ENCODE data around the gene RTP2. TPM values are rescaled to one million over a fixed set of nuclear protein-coding genes. Genes with fewer than 3 reads are reported as not detected.

The RTP2 gene
- total and polyA plus RNA-seq, 2 experiments from 2014 or later = not detected

DNA sequence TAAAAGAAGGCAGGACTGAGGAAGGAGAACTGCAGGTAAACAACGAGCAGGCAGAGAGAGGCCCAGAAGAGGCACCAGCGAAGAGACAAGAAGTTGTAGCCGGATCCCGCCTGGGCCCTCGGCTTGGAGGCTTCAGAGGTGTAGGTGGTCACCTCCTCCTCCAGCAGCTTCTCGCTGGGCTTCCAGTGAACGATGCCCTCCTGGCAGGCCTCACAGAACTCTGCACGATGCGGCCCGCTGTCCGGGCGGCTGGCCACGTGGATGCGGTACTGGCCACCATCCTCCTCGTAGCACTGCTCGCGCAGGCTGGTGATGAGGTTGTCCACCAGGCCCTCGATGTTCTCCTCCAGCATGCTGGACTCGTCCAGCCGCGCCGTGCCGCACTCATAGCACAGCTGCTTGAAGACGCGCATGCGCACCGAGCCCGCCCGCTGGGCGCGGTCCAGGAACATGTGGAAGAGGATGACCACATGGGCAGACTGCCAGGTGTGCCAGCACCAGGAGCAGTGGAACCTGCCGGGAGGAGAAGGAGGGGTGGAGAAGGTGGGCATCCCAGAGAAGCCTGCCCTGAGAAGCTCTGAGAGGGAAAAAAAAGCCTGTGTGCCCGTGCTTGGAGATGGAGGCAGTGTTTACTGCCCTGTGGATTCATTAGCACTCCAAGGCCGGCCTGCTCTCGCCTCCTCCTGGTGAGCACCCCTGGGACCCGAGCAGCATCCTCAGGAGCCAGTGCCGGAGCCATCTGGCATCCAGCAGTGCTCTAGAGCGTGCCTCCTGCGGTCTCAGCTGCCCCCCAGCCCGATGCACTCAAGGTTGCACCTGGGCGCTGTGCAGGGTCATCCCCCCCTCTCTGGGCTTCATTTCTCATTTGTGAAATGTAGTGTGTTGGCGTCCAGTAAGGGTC, 3.6 kb downstream of the RTP2 start:
- no peak for TF ChIP-seq EZH2 (IDR thresholded peaks at IDR 0.05; ENCODE audit: borderline replicate concordance)
- no peak for TF ChIP-seq EZH2phosphoT487 (IDR thresholded peaks at IDR 0.05; ENCODE audit: low read depth, severe bottlenecking, unreplicated experiment)
- Histone ChIP-seq H3K27ac (no peak overlapping the region), H3K27me3 (no peaks in the 10 kb centered on the region), H3K36me3 (replicated peaks; ENCODE audit: insufficient read depth, low read depth) (no peaks in the 10 kb centered on the region), H3K9me2 (replicated peaks; ENCODE audit: insufficient read depth) (no peaks in the 10 kb centered on the region), H3K4me3 (no peak overlapping the region), H3K79me2 (no peaks in the 10 kb centered on the region), H3K9me3 (ENCODE audit: low read depth) (no peaks in the 10 kb centered on the region), H3K4me2 (no peak overlapping the region), H2AFZ (no peak overlapping the region), H3K4me1 (ENCODE audit: insufficient read depth) (no peaks in the 10 kb centered on the region), H4K20me1 (ENCODE audit: insufficient read depth, poor library complexity, severe bottlenecking) (no peaks in the 10 kb centered on the region)
- no peak for DNase-seq (ENCODE audit: low spot score)
- 95% methylated on average over 42 of the region's 42 CpGs for WGBS (ENCODE audit: low lambda C conversion rate, missing lambda C conversion rate)

DNA sequence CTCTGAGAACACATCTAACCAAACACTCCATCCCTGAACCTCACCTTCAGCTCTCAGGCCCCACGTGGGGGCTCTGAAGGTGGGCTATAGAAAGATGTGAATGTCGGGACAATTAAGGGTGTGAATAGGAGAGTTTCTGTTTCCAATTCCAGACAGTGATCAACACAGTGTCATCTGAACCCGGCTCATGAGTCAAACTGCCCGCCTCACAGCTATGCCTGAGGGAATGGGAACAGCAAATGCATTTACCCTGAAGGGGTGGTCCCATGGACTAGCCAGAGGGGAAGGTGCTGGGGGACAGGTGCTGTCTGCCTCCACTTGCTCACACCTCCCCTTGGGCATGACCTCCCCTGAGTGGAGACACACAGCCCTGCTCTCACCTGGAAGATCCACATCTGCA, 6.3 kb downstream of the RTP2 start:
- no peaks in the 10 kb centered on the region for H4K20me1 ChIP-seq (ENCODE audit: insufficient read depth, poor library complexity, severe bottlenecking)
- no peak overlapping the region for H2AFZ ChIP-seq
- no peaks in the 10 kb centered on the region for H3K9me3 ChIP-seq (ENCODE audit: low read depth)
- H3K27ac ChIP-seq = no peak overlapping the region
- TF ChIP-seq EZH2phosphoT487 (IDR thresholded peaks at IDR 0.05; ENCODE audit: low read depth, severe bottlenecking, unreplicated experiment) (no peak), EZH2 (IDR thresholded peaks at IDR 0.05; ENCODE audit: borderline replicate concordance) (no peak)
- TF ChIP-seq, protein P1, sequence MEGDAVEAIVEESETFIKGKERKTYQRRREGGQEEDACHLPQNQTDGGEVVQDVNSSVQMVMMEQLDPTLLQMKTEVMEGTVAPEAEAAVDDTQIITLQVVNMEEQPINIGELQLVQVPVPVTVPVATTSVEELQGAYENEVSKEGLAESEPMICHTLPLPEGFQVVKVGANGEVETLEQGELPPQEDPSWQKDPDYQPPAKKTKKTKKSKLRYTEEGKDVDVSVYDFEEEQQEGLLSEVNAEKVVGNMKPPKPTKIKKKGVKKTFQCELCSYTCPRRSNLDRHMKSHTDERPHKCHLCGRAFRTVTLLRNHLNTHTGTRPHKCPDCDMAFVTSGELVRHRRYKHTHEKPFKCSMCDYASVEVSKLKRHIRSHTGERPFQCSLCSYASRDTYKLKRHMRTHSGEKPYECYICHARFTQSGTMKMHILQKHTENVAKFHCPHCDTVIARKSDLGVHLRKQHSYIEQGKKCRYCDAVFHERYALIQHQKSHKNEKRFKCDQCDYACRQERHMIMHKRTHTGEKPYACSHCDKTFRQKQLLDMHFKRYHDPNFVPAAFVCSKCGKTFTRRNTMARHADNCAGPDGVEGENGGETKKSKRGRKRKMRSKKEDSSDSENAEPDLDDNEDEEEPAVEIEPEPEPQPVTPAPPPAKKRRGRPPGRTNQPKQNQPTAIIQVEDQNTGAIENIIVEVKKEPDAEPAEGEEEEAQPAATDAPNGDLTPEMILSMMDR (IDR thresholded peaks at IDR 0.05; ENCODE audit: poor library complexity) = no peak
- H3K4me3 ChIP-seq = no peak overlapping the region
- no peaks in the 10 kb centered on the region for H3K9me2 ChIP-seq (replicated peaks; ENCODE audit: insufficient read depth)
- no peaks in the 10 kb centered on the region for H3K79me2 ChIP-seq
- 67% methylated on average over 4 of the region's 4 CpGs for WGBS (ENCODE audit: low lambda C conversion rate, missing lambda C conversion rate)
- H3K36me3 ChIP-seq (replicated peaks; ENCODE audit: insufficient read depth, low read depth) = no peaks in the 10 kb centered on the region
- no peaks in the 10 kb centered on the region for H3K27me3 ChIP-seq
- no peaks in the 10 kb centered on the region for H3K4me1 ChIP-seq (ENCODE audit: insufficient read depth)
- no peak overlapping the region for H3K4me2 ChIP-seq
- no peak for DNase-seq (ENCODE audit: low spot score)

GRCh38 chr3:187695449-187695848, 6.9 kb downstream of the RTP2 start:
- H2AFZ ChIP-seq = no peak overlapping the region
- no peaks in the 10 kb centered on the region for H3K79me2 ChIP-seq
- no peak for DNase-seq (ENCODE audit: low spot score)
- H3K36me3 ChIP-seq (replicated peaks; ENCODE audit: insufficient read depth, low read depth) = no peaks in the 10 kb centered on the region
- whole genome bisulfite sequencing (ENCODE audit: low lambda C conversion rate, missing lambda C conversion rate) = 84% methylated on average over 4 of the region's 4 CpGs
- no peaks in the 10 kb centered on the region for H3K9me2 ChIP-seq (replicated peaks; ENCODE audit: insufficient read depth)
- H3K4me3 ChIP-seq = no peak overlapping the region
- no peaks in the 10 kb centered on the region for H3K4me1 ChIP-seq (ENCODE audit: insufficient read depth)
- H3K4me2 ChIP-seq = no peak overlapping the region
- H3K27ac ChIP-seq = no peak overlapping the region
- H3K9me3 ChIP-seq (ENCODE audit: low read depth) = no peaks in the 10 kb centered on the region
- TF ChIP-seq, protein P1 (IDR thresholded peaks at IDR 0.05; ENCODE audit: poor library complexity) = no peak
- TF ChIP-seq EZH2phosphoT487 (IDR thresholded peaks at IDR 0.05; ENCODE audit: low read depth, severe bottlenecking, unreplicated experiment) = no peak
- no peak for TF ChIP-seq EZH2 (IDR thresholded peaks at IDR 0.05; ENCODE audit: borderline replicate concordance)
- H4K20me1 ChIP-seq (ENCODE audit: insufficient read depth, poor library complexity, severe bottlenecking) = no peaks in the 10 kb centered on the region
- H3K27me3 ChIP-seq = no peaks in the 10 kb centered on the region

DNA sequence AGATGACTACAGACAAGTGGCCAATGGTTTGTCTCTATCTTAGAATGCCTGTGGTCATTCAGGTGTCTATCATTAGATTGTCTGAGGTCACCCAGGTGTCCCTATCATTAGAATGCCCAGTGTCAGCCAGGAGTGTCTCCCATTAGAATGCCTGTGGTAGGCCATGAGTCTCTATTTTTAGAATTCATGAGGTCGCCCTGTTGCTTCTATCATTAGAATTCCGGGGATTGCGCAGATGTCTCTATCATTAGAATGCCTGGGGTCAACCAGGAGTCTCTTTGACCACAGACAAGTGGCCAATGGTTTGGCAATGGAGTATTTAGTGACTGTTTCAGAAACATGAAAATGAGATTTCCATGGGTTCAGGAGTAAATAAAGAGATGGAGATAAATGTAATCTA, 7.6 kb downstream of the RTP2 start:
- no peak for DNase-seq (ENCODE audit: low spot score)
- Histone ChIP-seq H3K27me3 (no peaks in the 10 kb centered on the region), H4K20me1 (ENCODE audit: insufficient read depth, poor library complexity, severe bottlenecking) (no peaks in the 10 kb centered on the region), H3K4me2 (no peak overlapping the region), H3K4me1 (ENCODE audit: insufficient read depth) (no peaks in the 10 kb centered on the region), H3K36me3 (replicated peaks; ENCODE audit: insufficient read depth, low read depth) (no peaks in the 10 kb centered on the region), H3K9me3 (ENCODE audit: low read depth) (no peaks in the 10 kb centered on the region), H3K79me2 (no peaks in the 10 kb centered on the region), H3K4me3 (no peak overlapping the region), H3K9me2 (replicated peaks; ENCODE audit: insufficient read depth) (no peaks in the 10 kb centered on the region), H2AFZ (no peak overlapping the region), H3K27ac (no peak overlapping the region)
- WGBS (ENCODE audit: low lambda C conversion rate, missing lambda C conversion rate) = 91% methylated on average over 3 of the region's 3 CpGs
- TF ChIP-seq EZH2phosphoT487 (IDR thresholded peaks at IDR 0.05; ENCODE audit: low read depth, severe bottlenecking, unreplicated experiment) = no peak
- no peak for TF ChIP-seq EZH2 (IDR thresholded peaks at IDR 0.05; ENCODE audit: borderline replicate concordance)
- TF ChIP-seq, protein P1 (IDR thresholded peaks at IDR 0.05; ENCODE audit: poor library complexity) = no peak

All from hepatocyte (in vitro differentiated cells).